ENCODE results near the gene POLR2A.
"Not testable (repeated sequence)": the region's sequence is repeated elsewhere in the genome, so short reads cannot be mapped to it uniquely, and the experiment has no call there.

The POLR2A gene

DNA sequence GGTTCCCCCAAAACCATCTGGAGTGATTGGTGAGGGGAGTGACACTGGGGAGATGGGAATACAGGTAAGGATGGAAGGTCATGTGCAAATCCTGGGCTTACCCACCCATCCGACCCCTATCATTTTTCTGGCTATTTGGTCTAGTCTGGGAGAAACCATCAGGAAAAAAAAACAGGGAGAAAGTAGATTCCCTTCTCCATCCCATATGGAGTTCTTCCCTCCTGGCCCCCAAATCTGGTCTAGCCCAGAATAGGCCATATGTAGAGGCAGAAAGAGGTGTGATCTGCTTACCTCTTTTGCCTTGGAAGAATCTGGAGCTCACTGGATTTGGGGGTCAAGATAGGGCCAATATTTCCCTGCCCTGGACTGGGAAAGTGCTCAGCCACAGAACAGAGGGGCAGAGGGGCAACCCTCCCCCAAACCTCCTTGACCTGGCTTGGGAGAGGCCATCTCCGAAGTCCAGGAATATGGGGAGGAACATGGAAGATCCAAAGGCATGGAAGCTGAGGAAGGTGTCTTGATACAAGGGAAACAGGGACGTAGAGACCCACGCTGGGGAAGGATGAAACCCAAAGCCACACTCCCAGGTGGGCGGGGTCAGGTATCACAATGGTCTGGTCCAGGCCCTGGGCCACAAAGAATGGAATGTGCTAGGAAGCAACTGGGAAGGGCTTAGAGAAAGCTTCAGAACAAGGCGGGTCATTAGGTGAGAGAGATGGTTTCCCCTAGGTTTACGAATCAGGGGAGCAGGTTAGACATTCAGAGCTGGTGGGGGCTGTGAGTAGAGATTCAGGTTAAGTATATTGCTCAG is 23.1 kb upstream of the POLR2A start:
- DNase-seq (ENCODE audit: low read depth), result no peak

DNA sequence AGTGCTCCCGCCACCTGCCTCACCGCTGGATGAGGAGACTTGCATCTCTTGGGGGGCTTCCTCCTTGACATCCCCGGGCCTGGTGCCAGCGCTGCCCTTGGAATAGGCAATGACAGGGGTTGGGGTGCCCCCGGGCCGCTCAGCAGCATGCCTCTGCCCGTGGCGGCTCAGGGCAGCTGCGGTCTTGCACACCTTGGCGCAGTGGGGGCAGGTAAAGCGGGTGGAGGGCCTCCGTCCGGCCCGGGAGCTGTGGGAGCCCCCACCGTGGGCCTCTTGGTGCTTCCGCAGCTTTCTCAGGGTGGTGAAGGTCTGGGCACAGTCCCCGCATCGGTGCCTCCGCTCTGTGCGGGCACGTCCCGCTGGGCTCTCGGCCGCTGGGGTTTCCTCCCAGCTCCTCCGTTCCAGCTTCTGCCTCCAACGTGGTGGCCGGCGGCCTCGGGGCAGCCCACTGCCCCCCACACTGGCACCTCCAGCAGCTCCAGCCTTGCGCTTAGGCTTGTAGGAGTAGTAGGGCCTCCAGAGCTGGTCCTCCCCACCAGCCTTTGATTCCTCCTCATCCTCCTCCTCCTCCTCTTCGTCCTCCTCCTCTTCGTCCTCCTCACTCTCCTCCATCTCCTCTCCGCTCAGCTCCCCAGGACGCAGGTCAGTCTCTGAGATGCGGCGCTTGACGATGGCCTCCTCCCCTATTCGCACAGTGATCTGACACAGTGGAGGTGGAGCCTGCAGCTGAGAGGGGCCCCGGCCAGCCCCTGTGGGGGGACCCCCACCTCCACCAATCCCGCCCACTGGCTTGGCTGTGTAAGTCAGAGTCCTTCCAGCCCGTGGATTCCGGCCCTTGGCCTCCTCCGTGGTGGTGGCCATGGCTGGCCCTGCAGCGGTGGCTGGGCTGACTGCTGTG is 21.4 kb upstream of the POLR2A start:
- no peak for DNase-seq (ENCODE audit: low read depth)

DNA sequence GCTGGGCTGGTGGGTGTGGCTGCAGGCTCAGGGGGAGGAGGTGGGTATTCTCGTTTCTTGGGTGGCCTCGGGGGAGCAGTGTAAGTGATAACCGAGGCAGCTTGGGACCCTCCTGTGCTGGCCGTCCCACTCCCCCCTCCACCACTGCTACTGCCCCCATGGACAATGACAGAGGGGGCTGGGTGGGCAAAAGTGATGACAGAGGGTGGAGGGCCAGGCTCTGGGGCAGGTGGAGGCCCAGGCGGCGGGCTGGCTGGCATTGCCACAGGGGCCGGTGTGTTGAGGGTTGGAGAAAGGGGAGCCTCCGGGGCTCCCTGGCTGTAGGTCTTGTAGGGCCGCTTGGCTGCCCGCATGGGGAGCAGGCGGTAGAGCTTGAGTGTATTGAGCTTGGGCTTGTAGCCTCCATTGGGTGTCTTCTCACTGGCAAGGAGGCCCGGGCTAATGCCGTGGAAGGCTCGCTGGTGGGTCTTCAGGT is 20.8 kb upstream of the POLR2A start:
- DNase-seq (ENCODE audit: low read depth), result no peak

DNA sequence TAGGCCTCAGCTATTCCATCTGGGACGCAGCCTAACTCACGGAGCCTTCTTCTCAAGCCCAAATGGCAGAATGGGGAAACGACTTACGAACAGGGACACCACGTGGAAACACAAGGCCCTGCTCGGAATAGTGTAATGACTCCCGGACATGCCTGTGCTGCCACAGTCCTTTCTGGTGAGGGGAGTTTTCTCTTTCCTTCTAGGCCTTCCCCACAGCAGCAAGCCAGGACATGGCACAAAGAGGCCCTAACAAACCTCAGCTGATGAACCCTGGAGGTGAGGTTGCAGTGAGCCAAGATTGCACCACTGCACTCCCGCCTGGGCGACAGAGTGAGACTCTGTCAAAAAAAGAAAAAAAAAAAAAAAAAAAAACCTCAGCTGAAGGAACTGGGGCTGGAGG is 20.1 kb upstream of the POLR2A start:
- DNase-seq (ENCODE audit: low read depth), result no peak

DNA sequence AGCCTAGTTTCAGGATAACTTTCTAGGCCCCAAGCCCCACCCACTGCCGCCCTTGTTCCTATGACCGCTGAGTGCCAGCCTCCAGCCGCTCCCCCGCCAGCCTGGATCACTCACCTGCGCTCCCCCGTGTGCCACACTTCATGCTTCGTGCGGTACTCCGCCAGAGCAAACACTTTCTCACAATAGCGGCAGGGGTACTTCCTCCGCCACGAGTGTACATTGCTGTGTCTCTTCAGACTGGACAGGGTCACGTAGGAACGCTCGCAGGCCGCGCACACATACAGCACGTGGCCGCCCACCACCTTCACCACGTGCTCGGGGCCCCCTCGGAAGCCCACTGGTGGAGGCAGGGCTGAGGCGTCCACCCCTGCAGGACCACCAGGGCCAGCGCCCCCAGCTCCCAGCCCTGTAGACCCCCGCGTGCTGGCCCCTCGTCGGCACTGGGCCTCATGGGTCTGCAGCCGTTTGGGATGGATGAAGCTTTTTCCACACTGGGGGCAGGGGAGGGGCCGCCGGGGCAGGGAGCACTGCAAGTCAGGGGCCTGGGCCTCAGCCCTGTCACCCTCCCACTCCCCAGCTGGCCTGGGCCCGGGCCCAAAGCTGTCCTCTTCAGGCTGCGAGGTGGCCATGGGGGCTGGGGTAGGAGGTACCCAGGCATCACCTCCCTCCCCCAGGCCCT is 18.4 kb upstream of the POLR2A start:
- no peak for DNase-seq (ENCODE audit: low read depth)

DNA sequence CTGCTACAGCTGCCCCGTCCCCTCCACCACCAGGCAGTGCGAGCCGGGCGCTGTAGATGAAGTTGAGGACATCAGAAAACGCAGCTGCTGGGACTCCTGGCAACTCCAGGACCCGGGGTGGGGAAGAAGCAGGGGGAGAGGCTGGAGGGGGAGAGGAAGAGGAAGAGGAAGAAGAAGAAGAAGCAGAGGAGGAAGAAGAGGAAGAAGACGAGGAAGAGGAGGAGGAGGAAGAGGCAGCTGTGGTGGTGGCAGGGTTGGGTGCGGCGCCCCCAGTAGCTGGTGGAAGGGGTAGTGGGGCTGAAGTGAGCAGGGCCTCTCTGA is 17.9 kb upstream of the POLR2A start:
- no peak for DNase-seq (ENCODE audit: low read depth)

DNA sequence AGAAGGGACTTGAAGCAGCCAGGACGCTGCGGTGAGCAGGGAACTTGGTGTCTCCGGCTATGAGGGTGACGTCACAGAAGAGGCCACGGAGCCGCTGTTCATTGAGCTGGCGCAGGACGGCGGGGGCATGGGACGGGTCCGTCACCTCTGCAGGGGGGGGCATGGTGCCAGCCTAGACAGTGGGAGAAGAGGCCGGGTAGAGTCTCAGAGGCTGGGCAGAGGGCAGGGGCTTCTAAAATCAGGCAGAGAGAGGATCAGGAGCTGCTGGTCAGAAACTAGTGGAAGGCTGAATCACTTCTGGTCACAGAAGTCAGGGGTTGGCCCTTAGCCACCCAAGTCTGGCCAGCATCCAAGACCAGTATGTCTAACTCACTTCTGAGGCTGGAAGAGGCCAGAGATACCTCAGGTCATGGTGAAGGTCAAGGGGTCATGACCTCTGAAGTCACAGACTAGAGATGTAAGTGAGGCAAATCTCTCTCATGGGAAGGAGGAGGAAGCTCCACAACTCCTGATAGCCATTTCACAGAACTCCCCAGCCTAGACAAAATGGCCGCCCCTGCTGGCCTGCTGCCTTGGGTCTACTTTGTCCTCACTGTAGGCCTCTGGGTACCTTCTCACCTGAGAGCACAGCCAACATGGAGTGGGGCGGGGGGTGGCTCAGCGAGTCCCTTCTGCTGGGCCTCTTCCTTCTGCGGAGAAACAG is 17.4 kb upstream of the POLR2A start:
- no peak for DNase-seq (ENCODE audit: low read depth)

DNA sequence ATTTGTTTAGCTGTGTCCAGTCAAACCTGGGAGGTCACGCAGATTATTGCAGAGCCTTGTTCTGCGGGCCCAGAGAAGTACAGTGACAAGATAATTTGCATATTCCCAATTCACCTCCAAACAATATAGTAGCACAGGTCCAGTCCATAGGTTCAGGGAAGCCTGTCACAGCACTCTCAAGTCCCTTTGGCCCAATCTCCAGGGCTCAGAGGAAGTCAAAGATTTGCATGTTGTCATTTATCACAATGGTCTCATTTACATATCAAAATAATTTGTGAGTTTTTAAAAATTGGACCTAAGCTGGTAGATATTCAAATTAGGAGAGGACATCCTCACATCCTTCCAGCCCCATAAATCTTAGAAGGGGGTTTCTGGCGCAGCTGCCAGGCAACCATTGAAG is 16.7 kb upstream of the POLR2A start:
- no peak for DNase-seq (ENCODE audit: low read depth)

DNA sequence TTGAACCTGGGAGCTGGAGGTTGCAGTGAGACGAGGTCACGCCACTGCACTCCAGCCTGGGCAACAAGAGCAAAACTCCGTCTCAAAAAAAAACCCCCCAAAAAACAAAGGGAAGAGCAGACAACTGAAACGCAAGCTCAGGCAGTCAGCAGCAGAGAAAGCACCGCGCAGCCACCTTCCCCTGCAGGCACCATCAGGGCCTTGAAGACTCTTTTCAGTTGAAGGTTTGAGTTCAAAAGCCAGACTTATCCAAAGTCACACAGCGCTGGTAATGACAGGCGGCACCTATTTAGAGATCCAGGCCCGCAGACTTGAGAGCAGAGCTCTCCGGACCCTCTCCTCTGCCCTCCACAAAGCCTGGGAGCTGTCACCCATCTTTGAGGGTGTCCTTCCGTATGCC is 15.9 kb upstream of the POLR2A start:
- DNase-seq (ENCODE audit: low read depth), result no peak

DNA sequence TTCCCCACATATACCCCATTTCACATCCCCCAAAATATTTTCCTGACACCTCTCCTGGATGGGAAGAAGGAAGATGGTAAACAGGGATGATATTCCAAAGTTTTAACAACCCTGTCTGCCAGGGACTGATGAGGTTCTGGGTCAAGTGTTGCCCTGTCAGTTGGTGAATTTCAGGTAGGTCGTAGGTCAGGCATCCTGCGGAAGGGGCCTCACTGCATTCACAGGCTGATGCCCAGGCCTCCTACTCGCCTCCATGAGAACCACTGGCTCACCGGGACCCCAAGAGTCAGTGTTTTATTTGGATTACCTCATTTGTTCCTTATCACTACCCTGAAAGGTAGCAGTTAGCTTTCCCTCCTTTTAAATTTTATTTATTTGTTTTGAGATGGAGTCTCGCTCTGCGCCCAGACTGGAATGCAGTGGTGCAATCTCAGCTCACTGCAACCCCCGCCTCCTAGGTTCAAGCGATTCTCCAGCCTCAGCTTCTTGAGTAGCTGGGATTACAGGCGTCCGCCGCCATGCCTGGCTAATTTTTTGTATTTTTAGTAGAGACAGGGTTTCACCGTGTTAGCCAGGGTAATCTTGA is 15.3 kb upstream of the POLR2A start:
- no peak for DNase-seq (ENCODE audit: low read depth)

DNA sequence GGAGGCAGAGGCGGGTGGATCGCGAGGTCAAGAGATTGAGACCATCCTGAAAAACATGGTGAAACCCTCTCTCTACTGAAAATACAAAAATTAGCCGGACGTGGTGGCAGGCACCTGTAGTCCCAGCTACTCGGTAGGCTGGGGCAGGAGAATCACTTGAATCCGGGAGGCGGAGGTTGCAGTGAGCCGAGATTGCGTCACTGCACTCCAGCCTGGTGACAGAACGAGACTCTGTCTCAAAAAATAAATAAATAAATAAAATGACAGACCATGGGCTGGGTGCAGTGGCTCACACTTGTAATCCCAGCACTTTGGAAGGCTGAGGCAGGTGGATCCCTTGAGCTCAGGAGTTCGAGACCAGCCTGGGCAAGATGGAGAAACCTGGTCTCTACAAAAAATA is 14.3 kb upstream of the POLR2A start:
- DNase-seq (ENCODE audit: low read depth), result not testable (repeated sequence)

DNA sequence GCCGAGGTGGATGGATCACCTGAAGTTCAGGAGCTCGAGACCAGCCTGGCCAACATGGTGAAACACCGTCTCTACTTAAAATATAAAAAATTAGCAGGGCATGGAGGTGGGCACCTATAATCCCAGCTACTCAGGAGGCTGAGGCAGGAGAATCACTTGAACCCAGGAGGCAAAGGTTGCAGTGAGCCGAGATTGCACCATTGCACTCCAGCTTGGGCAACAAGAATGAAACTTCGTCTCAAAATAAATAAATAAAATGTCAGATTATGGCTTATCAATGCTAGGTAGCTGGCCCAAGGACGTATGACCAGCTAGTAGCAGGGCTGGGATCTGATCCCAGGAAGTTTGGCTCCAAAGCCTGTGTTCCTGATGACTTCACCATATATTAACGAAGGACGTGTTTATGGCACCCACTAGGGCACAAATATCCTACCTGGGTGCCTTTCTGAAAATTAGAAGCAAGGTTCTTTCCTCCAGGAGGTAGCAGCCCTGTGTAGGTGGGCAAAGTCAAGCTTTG is 13.7 kb upstream of the POLR2A start:
- DNase-seq (ENCODE audit: low read depth), result not testable (repeated sequence)

DNA sequence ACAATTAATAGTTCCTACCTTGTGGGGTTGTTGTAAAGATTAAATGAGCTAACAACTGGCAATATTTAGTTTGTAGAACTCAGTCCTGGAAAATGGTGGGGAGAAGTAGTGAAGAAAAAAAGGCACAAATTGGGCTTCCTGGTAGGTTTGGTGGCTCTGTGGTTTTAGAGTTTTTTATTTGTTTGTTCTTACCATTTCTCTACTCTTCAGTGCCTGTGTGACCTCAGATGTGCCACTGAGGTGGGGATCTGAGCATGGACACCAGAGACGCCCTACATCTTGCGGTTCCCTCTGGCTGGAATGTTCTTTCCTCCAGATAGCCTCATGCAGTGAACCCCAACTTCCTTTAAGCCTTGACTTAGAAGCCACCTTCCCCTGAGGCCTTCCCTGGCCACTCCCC is 12.4 kb upstream of the POLR2A start:
- DNase-seq (ENCODE audit: low read depth), result no peak

DNA sequence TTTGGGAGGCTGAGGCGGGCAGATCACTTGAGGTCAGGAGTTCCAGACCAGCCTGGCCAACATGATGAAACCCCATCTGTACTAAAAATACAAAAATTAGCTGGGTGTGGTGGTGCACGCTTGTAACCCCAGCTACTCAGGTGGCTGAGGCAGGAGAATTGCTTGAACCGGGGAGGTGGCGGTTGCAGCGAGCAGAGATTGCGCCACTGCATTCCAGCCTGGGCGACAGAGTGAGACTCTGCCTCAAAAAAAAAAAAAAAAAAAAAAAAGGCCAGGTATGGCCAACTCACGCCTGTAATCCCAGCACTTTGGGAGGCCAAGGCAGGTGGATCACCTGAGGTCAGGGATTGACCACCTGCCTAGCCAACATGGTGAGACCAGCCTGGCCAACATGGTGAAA is 9.4 kb upstream of the POLR2A start:
- not testable (repeated sequence) for DNase-seq (ENCODE audit: low read depth)

DNA sequence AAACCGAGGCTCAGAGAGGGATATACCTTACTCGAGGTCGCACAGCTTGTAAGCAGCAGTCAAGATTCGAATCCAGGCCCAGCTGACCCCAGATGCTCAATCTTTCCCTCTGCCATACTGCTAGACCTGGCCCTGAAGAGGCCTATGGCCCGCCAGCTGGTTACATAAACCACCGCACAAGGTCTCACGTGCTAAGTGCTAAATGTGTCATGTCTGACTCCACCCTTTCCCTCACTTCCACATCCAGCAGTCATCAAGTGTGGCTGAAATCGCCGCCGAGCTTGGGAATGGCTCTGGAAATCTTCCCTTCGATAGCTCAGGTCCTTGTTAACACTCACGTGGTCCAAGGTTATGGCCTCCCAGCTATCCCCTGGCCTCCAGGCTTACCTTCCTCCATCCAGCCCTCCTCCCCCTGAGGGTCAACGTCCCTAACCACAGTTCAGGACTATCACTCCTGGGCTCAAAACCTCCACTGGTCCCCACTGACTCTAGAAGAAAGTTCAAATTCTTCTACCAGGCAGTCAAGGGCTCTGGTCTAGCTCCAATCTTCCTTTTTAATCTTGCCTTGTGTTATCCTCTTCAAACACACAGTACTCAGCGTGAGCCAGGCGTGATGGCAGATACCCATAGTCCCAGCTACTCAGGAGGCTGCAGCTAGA is 8.3 kb upstream of the POLR2A start:
- DNase-seq (ENCODE audit: low read depth), result no peak

DNA sequence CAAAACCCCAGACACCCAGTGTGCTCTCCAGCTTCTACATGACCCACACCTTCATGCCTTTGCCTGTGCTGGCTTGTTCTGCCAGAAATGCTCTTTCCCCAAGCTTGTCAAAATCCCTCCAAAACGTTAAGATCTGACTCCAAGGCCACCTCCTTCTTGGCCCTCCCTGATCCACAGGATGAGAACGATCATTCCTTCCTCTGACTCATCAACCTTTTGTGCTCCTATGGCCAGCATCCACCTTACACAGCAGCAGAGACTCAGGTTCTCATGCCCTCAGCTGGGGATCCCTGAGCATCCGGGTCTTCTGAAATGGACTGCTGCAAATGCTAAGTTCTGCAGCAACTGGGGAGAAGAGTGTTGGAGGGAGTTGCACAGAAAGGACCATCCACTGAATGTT is 7.7 kb upstream of the POLR2A start:
- no peak for DNase-seq (ENCODE audit: low read depth)

DNA sequence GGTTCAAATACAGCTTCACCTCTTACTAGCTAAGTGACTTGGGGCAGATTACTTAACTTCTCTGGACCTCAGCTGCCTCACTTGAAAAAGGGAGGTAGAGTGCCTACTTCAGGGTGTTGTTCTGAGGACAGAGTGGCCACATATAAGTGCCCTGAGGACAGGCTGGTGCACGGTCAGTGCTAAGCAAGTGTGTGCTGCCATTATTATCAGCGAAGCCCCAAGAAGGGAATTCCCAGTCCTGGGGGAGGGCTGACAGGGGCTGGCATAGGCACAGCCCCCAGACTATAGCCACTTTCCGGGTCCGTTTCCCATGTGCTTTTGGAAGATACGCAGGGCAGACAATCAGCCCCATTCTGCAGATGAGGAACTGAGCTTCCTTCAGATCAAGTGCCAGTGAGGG is 7.2 kb upstream of the POLR2A start:
- DNase-seq (ENCODE audit: low read depth), result no peak

DNA sequence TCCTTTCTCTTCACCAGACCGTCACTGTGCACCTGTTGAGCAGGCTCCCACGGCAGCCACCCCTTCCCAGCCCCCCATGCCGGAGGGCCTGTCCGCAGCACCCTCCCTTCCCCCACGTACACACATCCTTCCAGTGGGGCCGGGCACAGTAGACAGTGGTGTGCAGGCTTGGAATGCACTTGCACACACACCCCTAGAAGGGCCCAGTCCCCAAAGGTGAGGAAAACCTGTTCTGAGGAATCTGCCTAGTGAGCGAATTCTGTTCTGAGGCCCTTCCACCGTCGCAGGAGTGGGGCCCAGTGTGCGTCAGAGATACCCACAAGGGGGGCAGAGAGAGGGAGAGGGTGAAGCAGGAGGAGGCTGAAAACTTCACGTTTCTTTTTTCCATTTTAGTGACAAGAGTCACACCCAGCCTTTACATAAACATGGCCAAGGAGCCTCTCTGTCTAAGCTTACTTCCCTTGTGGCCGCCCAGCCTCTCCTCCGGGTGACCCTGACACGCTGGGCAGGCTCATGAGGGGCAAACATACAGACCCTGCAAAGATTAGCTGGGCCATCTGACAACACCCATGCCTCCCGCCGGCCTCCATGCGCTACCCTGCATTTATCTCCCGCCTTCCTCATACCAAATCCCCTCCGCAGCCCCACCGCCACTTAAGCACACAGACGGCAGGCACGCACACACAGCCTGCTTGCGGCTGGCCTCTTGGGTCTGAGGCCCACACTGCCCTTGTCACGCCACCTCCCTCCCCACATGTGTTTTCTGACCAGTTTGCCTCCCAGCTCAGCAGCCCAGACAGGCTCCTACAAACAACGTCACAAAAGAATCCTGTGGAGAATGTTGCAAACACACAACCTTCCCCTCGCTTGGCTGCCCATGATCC is 6.5 kb upstream of the POLR2A start:
- no peak for DNase-seq (ENCODE audit: low read depth)

DNA sequence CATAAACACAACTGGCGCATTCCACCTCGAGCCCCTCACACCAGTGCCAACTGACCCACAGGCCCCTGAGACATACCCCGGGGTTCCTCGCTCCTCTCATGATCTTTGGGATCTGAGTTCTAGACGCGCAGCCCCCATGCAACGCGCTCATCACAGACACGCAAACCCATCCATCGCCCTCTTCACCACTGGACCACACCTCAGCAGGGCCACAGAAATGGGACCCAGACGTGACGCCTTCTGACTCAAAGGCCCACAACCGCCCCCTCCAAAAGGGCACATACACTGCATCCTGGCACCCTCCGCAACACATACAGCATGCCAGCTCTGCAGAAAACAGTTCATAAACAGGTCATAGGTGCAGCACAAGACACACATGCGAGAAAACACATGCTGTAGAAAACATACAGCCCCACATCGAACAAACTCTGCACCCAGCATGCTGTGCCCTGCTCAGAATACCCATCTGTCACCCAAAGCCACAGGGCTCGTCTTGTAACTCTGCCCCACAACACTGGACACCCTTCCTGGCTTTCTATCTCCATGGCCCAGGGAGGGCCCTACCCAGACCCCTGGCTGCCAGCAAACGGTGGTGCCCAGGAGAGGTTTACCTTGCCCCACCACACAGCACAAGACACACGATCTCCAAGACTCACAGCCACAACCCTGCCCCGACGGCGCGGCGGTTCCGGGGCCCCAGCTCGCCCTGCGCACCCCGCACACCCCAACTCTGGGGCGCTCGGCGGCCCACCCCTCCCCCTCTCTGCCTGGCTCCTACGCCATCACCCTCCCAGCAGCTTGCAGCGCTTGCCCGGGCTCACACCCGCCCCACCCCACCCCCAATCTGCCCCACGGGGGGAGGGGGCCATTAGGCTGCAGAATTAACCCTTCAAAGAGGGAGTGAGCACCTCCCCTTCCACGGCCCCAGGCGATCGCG is 5.6 kb upstream of the POLR2A start:
- no peak for DNase-seq (ENCODE audit: low read depth)

Data from HS-5 (cell line).